HG03175 (cell line): ENCODE data around the gene AADAC.
"Not testable (repeated sequence)": the region's sequence is repeated elsewhere in the genome, so short reads cannot be mapped to it uniquely, and the experiment has no call there.

Experiments
- ATAC-seq: cut with Tn5 transposase; IDR thresholded peaks from one replicate; pipeline ENCODE4 v1.9.1; 2021; ENCODE audit warnings: mild to moderate bottlenecking, moderate library complexity; ENCODE audit not compliant: unreplicated experiment

AADAC gene, protein sequence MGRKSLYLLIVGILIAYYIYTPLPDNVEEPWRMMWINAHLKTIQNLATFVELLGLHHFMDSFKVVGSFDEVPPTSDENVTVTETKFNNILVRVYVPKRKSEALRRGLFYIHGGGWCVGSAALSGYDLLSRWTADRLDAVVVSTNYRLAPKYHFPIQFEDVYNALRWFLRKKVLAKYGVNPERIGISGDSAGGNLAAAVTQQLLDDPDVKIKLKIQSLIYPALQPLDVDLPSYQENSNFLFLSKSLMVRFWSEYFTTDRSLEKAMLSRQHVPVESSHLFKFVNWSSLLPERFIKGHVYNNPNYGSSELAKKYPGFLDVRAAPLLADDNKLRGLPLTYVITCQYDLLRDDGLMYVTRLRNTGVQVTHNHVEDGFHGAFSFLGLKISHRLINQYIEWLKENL

DNA sequence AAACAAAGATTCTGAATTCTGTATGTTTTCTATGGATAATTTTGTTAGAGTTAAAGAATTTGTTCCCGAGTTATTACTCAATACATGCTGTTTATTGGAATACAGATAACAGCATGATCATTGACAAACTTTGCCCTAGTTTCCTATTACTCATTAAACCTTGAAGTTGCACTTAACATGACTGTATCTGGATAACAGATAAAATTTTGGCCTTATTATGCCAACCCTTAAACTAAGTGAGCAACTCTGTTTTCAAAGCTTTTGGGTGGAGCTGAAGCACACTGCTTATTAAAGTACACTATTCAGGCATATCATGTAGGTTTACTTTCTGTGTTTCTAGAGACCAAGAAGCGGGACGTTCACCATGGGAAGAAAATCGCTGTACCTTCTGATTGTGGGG, at the start of gene AADAC:
Gene AADAC (plus strand): TSS at position 318 of the 400 bp plus-strand sequence. CDS start 47 bp downstream, at position 365.
- no peak for ATAC-seq

DNA sequence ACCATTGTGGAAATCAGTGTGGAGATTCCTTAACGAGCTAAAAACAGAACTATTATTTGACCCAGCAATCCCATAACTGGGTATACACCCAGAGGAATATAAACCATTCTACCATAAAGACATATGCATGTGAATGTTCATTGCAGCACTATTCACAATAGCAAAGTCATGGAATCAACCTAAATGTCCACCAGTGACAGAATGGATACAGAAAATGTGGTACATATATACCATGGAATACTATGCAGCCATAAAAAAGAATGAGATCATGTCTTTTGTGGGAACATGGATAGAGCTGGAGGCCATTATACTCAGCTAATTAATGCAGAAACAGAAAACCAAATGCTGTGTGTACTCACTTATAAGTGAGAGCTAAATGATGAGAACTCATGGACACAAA, 49.2 kb upstream of the AADAC start:
- ATAC-seq: not testable (repeated sequence)

DNA sequence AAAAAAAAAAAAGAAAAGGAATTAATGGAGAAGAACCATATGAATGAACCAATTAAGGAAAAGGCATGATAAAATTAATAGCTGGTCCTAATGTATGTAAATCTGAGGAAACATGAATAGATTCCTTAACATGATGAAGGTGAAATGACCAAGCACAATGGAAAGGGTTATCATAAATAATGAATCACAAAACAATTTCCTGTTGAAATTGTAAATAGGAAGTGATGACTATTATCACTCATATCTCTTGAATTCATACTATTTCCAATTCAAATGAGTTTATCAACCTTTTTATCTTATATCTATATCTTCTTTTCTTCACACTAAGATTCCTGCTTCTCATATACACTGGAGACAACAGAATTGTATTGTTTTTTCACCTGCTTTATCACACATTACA, 48.2 kb upstream of the AADAC start:
- ATAC-seq: no peak

DNA sequence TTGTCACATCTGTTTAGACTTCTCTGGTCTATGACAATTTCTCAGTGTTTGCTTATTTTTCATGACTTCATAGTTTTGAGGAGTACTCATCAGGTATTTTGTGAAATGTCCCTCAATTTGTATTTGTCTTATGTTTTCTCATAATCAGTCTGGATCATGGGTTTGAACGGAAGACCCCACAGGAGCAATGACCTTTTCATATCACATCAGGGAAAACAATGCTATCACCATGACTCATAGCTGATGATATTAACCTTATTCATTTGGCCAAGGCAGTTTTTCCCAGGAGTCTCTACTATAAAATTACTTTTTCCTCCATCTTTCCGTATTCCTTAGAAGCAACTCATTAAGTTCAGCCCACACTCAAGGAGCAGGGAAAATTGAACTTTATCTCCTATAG, 47.5 kb upstream of the AADAC start:
- ATAC-seq: no peak

DNA sequence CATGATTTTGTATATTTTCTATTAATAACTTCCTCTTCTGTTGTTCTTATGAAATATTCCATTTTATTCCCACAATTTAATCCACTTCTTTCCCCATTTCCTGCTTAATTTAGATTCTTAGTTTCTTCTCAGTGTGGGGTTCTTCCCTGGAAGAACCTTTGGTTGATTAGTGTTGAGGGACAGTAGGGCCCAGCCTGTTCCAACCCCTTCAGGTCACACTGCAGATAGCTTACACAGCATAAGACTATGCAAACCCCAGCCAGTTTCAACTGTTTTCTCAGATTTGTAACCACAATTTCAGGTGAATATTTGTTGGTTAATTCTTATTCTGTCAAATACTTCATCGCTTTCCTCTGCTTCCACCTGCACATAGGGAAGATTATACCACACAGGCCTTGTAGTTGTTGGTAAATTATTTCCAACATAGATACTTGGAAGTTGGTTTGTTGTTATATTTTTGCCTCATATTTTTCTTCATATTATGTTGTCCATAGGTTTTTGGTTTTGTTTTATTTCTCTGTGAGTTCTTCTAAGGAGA, 45.5 kb upstream of the AADAC start:
- ATAC-seq: no peak

DNA sequence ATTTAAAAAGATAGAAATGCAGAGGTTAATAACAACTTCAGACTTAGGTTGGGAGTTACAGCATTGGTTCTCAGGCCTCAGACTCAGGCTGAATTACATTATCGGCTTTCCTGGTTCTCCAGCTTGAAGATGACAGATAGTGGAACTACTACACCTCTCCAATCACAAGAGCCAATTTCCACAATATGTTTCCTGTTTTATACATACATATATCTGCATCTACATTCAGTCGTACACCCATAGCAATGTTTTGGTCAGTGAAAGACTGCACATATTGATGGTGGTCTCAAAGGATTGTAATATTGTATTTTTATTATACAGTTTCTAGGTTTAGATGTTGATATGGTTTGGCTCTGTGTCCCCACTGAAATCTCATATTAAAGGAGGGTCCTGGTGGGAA, 44.7 kb upstream of the AADAC start:
- ATAC-seq: no peak

DNA sequence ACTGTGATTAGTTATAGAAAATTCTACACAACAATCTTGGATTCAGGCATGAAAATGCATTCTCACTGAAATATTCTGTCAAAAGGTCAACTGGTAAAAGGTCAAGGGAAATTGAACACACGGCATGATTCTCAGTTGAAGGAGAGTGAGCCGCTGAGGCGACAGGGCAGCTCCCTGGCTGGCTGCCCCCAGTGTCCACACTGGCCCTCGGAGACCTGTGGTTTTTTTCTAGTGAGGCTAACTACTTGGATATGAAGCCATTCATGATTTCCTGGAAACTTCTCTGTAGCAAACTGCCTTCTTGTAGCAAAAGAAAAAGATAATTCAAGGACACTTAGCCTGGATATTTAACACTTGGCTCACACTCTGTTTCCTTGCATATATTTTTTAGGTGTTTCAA, 43.0 kb upstream of the AADAC start:
- ATAC-seq: no peak

DNA sequence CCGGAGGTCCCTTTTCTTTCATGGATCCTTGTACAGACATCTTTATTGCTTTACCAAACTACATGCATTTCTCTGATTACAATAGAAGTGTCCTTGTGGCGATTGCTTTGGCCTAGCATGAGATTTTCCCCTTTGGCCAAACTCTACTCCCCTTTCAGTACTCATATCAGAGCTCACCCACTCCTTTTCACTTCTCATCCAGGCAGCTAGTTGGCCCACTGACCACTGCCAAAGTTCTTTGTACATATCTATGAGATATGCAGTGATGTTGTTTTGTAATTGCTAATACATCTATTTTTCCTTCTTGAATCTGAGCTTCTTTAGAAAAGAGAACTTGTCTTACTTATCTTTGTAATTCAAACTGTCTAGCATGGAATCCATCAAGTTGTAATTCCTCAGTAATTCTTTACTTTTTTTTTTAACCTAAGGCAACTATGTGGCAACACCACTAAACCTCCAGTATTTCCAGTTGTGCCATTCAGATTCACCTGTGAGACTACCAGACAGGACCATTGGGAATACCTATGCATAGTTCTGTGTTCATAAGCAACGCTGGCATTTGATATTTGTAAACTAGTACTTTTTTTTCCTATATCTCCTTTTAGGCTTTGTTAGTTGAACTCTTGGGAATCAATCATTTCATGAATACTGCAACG, 41.0 kb upstream of the AADAC start:
- no peak for ATAC-seq

DNA sequence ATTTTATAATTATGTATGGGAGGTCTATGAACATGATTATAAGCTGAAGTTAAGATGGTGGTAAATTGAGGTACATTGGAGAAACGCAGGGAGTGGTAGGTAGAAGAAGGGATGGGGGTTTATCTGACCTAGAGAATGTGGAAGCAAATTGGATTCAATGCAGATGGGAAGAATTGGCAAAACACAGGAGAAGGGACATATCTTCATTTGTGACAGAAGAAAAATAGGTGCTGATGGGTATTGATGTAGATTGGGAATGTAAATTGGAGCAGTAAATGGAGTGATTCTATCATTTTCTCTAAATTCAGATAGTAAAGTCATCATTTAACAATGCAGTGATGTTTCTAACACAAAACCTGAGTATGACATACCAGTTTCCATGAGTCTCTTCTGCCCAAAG, 39.7 kb upstream of the AADAC start:
- ATAC-seq: no peak

DNA sequence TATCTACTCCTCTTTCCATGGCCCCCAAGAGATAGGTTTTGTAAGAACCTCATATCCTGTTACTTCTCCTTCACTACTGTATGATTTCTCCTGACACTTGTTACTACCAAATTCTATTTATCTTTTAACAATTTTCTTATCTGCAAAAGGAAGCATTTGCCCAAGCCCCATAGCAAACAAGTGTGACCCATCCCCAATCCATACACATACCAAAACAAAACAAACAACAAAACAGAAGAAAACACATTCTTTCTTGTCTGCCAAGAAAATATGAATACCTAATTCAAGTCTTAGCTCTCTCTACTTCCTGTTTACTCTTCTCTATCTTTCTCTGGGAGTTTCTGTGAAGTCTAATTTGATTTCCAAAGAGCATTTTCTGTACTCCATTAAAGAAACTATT, 39.0 kb upstream of the AADAC start:
- ATAC-seq: no peak

DNA sequence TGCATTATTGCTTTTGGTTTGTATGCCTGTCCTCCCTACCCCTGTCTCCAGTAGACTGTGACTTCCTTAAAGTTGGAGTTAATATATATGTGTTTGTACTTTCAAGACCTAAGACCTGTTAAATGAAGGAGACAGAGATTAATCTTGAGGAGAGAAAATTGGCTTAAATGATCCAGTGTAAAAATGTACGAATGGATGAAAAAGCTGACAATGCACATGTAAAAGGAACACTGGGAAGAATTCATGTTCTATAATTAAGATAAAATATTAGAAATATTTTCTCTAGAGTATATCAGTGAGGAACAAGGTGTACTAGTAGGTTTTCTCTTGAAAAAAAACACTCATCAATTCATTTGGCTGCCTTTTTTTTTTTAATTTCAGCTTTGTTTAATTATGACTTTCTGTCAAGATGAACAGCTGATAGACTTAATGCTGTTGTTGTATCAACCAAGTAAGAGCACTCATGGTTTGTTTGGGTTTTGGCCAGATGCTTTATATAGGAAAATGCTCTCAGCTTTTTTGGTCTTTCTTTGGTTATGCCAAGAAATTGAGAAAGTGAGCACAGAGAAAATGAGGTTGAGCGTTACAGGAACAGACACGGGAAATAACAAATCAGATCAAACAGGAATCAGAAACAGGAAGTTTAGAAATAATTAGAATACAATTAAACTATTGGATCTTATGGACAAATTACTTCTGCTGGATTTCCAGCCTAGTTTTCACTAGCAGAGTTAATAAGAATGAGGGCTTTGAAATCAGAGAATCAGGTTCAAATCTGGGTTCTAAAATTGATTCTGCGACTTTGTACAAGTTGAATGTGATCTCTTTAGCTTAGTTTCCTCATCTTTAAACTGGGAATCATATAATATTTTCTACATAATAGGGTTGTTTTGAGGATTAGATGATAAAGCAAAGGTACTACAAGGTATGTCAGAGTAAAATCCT, 38.3 kb upstream of the AADAC start:
- ATAC-seq: no peak

DNA sequence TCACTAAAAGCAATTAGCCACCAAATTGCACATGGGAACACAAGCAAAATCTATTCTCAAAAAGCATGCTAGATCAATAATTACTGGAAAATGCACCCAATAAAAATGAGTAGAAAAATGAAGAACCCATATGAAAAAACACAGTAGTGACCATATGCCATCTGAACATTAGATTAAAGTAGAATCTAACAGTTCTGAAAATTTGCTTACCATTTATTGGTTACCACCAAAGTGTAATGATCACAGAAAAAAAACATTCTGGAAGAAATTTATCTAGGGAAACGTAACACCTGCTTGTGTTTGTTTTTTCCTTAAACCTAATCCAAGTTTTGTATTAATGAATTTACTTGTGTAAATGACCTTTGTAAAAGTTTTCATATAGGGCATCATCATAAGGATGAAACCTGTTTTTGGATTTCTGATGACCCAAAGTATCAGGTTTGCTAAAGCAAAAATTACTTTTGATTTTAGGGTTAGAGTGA, 37.6 kb upstream of the AADAC start:
- no peak for ATAC-seq

DNA sequence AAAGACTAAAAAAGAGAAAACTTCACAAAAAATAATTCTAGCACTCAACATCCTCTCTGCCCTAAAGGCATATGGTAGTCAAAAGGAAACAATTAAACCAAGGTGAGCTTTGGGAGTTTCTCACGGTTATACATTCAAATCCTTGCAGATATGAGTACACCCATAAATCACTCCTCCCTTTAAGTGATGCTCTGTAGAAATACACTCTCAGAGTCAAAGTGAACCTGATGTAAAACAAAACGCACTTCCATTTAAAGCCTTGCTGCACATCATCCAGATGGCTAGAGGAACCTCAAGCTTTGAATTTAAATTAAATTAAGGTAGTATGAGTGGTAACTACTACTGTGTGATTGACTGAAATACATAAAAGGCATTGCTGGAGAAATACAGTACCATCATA, 36.0 kb upstream of the AADAC start:
- ATAC-seq: no peak

DNA sequence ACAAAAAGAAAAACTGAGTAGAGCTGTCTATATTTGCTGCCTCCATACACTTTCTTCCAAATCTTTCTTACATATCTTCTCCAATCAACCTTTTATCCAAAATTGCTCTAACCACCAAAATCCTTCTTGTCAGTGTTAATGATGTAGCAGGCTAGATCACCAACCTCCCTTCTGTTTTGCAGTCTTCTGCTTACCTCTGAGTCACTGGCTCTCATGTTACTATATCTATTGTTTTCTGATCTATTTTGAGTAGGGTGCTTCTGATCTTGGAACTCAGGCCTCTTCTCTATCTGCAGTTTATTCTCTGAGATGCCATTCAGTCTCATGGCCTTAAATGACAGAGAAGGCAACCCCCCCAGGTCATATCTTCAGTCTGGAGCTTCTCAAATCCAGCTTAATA, 26.3 kb upstream of the AADAC start:
- no peak for ATAC-seq

DNA sequence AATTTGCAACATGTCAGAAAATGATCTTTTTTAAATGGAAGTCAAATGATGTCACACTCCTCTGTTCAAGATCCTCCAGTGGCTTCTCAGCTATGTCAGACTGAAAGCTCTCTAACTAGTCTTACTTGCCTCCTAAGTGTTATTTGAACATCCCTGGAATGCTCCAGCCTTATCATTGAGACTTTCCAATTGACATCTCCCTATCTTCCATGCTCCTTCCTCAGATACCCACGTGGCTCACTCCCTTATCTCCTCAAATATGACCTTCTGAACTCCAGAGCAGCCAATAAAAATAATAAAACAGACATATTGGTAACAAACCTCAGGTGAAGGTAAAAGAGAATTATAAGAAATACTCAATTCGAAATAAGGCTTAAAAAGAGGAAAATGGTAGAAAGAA, 25.5 kb upstream of the AADAC start:
- ATAC-seq: no peak

DNA sequence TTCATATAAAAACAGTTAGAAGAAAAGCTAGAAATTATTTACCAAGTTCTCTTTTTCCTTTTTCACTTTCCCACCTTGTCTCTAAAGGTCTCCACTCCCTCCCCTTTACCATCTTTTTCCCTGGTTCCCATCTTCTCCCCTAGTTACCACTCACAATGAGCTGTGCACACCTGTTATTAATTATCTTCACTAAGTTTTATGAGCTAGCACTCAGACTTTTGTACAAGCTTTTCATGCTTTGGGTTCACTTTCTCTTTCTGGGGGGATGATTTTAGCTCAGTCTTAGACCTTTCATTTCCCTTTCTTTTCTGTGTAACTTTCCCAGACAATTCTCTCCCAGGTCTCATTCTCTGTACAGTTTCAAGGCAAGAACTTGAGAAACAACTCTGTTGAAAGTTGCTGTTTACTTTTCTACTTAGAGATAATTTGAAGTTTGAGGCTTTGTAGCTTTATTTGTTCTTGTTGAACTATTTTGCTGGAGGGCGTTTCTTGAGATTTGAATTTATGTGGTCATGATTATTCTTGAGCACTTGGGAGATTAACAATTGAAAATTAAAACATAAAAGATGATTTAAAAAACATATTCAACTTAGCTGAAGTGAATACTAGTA, 24.0 kb upstream of the AADAC start:
- ATAC-seq: no peak

DNA sequence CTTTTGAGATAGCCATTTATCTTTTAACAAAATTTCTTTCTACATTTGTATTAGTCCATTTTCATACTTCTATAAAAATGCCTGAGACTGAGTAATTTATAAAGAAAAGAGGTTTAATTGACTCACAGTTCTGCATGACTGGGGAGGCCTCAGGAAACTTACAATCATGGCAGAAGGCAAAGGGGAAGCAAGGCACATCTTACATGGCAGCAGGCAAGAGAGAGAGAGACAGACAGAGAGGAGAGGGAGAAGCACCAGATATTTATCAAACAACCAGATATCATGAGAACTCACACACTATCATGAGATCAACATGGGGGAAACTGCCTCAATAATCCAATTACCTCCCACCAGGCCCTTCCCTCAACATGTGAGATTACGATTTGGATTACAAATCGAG, 23.2 kb upstream of the AADAC start:
- not testable (repeated sequence) for ATAC-seq

DNA sequence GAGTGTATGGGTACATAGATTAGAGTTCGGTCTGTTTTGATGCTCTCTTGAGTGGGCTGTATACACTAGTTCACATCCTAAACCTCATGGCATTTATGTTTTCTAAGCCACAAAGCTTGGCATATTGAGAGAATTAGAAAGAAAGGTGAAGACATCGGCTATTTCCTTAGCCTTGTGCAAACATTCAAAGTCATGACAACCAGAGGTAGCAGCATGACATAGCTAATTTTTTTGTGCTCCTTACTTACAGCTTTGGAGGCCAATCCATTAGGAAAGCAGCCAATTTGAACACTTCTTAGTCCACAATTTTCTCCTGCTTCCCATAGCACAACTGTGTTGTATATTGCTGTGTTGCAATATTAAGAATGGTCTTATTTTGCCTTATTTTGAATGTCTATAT, 21.5 kb upstream of the AADAC start:
- ATAC-seq: no peak

DNA sequence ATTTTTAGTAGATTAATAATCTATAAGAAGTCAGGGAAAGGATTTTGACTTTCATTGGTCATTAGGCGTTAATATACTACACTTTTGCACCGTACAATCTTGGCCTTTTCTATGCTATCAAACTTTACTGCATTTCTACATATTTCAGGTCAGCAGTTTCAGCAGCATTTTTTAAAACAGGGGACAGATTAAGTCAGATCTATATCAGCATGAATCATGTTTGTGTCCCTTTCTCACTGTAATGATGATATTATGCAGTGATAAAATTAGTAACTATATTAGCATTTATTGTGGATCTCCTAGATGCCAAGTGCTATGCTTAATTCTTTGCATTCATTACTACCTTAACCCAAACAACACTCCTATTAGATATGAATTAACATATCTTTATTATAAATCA, 20.3 kb upstream of the AADAC start:
- ATAC-seq: no peak

DNA sequence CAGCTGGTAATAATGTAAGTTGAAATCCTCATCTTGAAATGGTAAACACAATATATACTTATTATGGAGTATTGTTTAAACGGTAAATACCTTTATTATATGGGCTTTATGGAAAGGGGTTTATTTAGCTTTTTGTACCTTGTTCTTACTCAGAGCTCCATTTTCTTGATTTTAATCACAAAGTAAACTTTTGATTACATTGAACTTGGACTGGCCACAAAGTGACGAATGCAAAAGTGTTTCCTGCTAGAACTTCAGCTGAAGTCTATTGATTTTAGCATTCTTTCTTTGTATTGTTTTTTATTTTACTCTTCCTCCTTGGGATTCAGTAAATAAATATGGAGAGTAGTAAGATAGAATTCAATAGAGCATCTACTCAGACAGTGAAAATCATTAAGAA, 19.8 kb upstream of the AADAC start:
- ATAC-seq: no peak

DNA sequence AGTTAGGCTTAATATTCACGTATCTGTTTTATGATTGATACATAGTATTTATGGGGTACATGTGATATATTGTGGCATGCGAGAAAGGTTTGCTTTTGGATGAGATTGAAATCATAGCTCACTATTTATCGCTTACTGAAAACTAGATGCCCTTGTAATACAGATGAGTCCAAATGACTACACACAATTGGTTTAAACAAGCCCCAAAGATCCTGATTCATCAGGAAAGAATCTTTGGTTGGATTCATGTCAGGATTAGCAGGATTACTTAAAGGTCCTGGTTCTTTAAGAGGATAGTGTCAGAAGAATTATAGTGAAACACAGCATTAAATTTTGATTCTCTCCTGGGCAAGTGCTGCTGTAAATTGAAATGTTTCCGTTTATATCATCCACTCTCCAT, 18.6 kb upstream of the AADAC start:
- ATAC-seq: no peak
